NCI-H1417 (cell line): Measurements from ENCODE around the gene ZNF644.
"Not testable (repeated sequence)": the region's sequence is repeated elsewhere in the genome, so short reads cannot be mapped to it uniquely, and the experiment has no call there.

ENCODE experiments used
- DNase-seq, 3 experiments: peaks; one replicate each; lab custom pipeline; 2025; lab: John Stamatoyannopoulos, UW

Gene ZNF644

DNA sequence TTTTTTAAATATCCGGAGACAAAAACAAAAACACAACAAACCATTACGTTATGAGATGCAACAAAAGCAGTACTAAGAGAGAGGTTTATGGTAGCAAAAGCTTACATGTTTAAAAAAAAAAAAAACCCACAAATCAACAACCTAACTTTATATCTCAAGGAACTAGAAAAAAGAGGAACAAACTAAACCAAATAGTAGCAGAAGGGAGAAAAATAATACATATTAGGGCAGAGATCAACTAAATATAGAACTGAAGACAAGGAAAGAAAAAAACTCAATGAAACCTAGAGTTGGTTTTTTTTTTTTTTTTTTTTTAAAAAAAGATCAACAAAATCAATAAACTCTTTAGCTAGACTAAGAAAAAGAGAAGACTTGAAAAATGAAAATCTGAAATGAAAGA is 34.9 kb downstream of the ZNF644 start:
- no peak for DNase-seq

DNA sequence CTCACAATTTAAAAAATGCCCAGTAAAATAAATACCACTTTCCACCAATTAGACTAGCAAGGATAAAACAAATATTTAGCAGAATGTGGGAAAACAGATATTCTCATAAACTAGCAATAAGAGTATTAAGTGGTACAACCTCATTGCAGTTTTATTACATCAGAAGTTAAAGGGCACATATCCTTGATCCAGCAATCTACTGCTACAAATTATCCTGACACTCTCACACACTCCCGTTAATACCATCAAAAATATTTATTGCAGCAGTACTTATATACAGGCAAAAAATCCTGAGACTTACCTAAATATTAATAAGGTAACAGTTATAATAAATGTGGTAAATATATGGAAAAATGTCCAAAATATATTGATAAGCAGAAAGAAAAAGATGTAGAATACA is 44.3 kb downstream of the ZNF644 start:
- no peak for DNase-seq

DNA sequence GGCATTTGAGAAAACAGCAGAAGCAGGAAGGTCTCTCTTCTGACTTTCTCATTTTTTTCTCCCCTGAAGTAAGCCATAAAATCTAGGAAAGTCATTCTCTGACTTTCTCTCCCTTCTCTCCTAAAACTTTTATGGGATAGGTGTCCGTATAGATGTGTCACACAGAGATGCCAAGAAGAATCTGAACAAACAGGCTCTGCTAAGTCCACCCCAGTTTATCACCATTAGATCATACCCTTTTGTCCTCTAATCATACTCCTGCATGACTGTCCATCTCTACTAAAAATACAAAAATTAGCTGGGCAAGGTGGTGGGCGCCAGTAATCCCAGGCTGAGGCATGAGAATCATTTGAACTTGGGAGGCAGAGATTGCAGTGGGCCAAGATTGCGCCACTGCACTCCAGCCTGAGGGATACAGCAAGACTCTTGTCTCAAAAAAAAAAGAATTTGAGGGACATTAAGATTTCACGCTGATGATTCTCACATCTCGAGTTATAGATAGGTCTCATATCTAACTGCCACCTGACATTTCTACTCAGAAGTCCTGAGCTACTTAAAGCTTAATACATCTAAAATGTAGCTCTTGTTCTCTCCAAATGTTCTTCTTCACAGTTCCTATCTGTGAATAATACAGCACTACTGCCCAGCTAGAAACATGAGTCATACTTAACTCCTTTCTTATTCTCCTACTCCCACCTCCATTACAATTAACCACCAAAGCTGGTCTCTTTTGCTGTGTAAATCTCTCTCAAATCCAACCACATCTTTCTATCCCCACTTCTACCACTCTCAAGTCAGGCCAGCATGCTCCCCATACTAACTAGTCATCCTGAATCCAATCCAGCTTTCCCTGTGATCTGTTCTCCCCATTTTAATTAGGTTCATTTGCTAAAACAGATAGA is 47.7 kb downstream of the ZNF644 start:
- DNase-seq, result no peak

DNA sequence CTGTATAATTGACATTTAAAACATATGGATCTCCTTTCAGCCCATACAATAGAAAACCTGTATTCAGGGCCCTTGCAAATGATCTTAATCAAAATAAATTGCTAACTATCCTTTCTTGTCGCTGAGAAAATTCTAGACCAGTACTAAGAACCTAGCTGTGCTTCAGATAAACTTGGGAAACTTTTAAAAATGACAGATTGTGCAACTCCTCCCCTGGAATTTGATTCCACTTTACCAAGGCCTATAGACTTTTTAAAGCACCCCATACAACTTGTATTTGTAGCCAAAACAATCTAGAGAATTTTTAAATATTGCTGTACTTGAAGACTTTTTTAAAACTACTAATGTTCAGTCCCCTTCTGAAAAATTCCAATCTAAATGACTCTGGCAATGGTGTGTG is 51.6 kb downstream of the ZNF644 start:
- no peak for DNase-seq

DNA sequence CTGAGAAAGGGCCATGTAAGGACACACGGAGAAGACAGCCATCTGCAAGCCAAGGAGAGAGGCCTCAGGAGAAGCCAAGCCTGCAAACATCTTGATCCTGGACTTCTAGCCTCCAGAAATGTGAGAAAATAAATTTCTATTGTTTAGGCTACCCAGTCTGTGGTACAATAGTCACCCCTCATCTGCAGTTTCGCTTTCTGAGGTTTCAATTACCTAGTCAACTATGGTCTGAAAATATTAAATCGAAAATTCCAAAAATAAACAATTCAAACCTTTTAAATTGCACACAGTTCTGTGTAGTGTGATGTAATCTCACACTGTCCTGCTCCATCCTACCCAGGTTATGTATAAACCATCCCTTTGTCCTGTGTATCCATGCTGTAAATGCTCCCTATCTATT is 52.6 kb downstream of the ZNF644 start:
- DNase-seq, result no peak

DNA sequence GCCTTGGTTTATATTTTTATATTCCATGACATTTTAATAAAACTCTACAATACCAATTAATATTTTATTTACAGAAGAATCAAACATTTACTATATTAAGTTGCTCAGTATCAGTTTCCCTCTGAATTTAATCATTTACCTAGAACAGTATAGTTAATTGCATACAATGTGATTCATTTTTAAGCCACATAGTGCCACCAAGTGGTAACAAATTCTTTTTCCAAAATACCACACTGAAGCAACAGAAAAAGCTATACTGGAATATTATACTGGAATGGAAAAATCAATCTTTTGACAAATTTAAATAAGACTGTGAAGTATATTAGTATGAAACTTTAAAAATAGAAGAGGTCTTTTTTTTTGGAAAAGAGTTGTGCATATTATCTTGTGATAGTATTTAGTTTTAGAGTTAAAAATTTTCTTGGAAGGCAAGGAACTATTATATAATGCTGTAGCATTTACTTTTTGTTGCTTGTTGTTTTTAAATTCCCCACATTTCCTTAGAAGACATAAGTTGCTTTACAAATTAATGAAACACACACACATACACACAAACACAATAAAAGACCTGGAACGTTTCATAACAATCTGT is 57.3 kb downstream of the ZNF644 start:
- peak; percentile 10 to 67 (median 27) for DNase-seq

DNA sequence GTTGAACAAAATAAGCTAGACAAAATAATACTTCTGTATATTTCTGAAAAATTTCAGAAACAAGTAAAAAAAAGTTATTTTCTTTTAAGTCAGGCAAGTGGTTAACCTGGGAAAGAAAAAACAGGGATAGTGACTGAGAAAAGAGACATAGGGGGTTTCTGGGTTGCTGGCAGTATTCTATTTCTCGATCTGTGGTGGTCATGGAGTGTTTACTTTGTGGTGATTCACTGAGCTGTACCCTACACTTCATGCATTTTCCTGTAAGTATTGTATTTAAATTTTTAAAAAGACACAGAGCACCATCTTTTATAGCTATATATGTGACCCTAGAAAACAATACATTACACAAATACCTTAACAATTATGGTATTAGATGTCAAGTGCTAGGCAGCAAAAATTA is 58.2 kb downstream of the ZNF644 start:
- DNase-seq, result peak in 1 of 3 experiments; percentile 2

DNA sequence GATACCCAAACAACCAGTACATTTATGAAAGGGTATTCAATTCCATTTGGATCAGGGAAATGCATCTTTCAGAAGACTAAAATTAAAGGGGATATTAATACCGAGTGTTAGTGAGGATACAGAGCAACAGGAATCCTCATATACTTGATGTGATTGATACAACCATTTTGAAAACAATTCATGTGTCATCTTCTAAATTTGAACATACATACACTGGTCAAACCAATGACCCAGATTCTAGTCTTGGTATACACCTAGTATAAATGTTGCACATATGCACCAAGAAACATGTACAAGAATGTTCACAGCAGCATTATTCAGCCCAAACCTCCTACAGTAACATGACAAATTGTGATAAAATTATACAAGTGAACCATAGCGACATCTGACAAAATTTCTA is 58.6 kb downstream of the ZNF644 start:
- no peak for DNase-seq

DNA sequence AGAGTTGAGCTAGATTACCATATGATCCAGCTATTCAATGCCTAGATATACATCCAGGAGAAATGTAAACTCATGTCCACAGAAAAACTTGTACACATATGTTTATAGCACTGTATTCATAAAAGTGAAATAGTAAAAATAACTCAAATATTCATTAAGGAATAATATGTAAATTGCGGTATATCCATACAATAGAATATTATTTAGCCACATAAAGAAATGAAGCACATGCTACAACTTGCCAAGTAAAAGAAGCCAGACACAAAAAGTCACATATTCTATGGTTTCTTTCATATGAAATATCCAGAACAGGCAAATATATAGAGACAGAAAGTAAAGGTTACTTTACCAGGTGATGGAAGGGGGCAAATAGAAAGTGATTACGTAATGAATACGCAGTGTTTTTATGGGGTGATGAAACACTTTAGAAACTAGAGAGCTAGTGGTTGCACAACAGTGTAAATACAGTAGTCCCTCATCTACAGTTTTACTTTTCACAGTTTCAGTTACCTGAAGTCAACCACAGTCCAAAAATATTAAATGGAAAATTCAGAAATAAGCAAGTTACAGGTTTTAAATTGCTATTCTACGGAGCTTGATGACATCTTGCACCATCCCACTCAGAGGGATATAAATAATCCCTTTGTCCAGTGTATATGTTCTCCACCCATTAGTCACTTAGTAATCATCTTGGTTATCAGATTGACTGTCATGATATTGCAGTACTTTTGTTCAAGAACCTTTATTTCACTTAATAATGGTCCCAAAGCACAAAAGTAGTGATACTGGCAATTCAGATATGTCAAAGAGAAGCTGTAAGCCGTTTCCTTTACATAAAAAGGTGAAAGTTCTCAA is 62.3 kb downstream of the ZNF644 start:
- DNase-seq, result no peak

DNA sequence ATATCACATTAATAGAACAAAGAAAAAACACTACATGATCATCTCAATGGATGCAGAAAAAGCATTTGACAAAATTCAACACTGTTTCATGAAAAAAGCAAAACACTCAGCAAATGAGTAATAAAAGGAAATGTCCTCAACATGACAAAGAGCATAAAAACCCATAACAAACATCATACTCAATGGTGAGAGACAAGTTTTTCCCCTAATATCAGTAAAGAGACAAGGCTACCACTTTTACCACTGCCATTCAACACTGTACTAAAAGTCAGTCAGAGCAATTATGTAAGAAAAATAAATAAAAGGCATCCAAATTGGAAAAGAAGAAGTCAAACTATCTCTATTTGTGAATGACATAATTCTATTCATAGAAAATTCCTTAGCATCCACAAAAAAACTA is 64.3 kb downstream of the ZNF644 start:
- no peak for DNase-seq

DNA sequence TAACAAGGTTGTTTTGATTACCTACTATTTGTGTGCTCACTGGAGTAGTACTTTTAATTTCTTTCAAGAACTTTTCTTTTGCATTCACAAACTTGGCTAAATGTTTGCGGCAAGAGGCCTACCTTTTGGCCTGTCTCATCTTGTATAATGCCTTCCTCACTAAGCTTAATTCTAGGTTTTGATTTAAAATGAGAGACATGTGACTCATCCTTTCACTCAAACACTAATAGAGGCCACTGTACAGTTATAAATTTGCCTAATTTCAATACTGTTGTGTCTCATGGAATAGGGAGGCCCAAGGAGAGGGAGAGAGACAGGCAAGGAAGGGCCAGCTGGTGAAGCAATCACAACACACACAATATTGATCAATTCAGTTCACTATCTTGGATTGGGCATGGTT is 66.1 kb downstream of the ZNF644 start:
- no peak for DNase-seq

DNA sequence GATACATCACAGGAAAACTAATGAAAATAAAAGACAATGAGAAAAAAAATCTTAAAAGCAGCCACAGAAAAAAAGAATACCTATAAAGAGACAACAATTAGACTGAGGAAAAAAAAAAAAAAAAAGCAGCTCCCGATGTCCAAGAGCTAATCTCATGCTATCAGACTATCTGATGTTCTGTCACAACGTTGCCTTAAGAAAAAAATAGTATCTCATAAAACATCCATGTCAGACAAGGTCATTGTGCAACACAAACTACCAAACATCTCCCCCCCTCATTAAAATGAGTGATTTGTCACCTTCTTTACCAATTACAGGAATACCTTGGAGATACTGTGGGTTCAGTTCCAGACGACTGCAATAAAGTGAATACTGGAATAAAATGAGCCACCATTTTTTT is 68.9 kb downstream of the ZNF644 start:
- no peak for DNase-seq

DNA sequence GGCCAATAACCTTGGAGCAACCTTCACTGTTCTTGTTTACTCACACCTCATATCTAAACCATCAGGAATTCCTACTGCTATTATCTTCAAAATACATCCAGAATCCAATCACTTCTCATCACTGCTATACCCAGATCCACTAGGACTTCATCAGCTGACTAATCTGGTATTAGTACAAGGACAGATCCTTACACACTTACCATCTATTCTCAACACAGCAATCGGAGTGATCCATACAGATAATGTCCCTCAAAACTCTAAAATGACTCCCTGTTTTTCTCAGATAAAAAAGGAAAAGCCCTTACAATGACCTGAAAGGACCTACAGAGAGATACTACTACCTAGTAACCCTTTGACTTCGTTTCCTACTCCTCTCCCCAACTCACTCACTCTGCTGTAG is 70.8 kb downstream of the ZNF644 start:
- no peak for DNase-seq

DNA sequence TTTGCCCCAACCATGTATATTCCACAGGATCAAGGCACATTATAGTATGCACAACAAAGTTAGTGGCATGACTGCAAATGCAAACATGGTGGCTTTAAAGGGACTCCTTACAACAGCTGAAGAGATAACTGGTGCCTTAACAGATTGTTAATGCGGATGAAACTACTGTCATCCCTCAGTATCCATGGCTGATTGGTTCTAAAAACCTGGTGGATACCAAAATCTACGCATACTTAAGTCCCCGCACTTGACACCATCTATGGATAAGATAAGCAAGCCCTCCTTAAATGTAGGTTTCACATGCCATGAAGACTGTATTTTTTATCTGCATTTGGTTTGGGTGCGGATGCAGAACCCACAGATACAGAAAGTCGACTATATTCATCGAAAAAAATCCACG is 73.5 kb downstream of the ZNF644 start:
- DNase-seq, result no peak

DNA sequence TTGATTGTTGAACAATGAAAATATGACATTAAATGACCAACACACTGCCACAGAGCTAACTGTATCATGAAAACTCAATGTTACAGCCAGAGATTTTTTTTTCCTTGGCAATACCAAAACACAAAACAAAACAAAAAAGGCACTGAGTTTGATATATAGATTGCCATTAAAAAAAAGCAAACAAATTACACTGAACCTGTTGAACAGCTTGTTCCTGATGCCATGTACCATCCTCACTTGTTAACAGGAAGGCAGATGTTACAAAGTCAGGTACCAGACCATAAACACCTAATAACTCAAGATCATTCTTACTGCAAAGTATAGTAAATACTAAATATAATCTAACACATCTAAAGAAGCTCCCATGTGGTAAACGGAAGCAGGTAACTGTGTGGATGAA is 75.2 kb downstream of the ZNF644 start:
- DNase-seq, result peak in 1 of 3 experiments; percentile 32

DNA sequence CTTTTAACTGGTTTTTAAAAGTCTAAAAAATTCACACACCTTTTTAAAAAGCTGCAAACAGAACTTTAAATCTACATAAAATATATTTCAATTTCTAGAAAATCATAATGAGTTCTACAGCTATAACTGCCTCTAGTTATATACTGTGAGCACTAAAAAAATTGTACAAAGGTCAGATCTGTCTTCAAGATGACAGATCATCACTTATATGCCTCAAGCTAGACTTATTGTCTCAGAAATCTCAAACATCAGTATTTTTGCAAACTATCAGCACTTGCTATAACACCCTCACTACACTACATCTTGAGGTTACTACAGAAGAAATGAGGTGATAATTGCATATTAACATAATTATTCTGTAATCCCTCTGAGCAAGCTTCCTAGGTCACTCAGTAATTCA is 76.5 kb downstream of the ZNF644 start:
- DNase-seq, result no peak

DNA sequence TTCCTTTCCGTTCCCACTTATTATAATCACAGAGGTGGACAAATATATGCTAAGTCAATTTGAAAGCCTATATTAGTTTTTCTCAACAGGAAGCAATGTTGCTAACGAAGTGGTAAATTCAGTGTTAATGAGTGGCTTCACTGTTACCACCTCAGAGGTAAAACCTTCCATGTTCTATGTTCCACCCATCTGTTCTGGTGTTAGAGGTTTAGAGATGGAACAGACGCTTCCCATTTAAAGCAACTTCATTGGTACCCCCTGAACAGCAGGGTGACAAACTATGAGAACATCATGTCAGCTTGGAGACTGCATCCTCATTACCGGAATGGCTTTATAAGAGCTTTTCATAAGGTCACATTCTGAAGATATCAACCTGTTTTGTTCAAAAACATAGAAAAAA is 77.9 kb downstream of the ZNF644 start:
- no peak for DNase-seq

DNA sequence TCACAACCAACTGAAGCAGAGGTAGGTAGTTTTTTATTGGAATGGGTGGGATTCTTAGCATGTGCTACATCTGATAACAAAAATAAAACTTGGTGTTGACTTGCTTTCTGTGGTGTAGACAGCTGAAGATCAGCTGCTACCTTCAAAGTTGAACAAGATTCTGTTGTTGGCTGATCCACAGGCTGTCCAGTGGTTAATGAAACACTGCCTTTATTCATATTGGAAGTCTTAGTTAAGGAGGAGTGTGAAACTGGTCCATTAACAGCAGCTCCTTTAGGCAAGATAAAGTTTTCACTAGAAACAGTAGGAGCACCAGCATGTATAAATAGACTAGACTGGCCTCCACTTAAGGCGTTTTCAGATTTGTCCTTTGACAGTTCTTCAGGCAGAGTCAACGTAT is 81.1 kb downstream of the ZNF644 start:
- no peak for DNase-seq

DNA sequence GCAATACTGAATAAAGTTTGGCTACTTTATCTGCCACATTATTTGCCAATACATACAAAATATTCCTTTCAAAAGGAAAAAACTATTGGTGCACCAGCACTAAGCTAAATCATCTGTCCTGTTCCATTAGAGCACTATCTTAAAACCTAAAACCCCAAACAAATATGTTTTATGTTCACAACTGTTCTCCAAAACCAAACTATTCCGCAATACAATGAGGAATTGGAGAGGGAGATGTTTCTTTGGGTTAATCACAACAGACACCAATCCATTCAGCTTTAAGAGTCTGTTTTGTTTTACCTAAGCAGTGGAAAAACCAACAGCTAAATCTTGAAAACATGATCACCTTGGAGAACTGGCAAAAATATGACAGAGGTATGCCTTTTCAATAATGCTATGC is 85.1 kb downstream of the ZNF644 start:
- no peak for DNase-seq

DNA sequence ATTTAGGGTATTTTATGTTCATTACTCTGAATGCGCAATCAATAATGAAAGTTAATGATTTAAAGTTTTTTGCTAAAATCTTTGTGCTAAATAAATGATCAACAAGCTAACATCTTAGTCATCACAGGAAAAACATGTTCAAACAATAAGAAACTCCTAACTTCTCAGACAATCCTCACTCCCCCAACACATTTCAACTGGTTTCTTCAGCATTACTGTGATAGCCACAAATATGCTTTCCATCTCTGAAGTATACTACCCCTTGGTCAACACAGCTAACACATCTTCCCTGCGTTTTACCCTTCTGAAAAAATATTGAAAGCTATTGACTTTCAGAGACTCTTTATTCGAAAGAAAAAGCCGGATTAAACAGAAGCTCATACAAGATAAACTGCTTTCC is 85.8 kb downstream of the ZNF644 start:
- DNase-seq, result no peak

DNA sequence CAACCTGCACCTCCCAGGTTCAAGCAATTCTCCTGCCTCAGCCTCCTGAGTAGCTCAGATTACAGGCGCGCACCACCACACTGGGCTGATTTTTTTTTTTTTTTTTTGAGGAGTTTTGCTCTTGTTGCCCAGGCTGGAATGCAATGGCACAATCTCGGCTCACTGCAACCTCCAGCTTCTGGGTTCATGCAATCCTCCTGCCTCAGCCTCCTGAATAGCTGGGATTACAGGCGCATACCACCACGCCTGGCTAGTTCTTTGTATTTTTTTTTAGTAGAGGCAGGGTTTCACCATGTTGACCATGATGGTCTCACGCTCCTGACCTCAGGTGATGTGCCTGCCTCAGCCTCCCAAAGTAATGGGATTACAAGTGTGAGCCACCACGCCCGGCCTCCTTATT is 93.6 kb downstream of the ZNF644 start:
- DNase-seq, result not testable (repeated sequence)

DNA sequence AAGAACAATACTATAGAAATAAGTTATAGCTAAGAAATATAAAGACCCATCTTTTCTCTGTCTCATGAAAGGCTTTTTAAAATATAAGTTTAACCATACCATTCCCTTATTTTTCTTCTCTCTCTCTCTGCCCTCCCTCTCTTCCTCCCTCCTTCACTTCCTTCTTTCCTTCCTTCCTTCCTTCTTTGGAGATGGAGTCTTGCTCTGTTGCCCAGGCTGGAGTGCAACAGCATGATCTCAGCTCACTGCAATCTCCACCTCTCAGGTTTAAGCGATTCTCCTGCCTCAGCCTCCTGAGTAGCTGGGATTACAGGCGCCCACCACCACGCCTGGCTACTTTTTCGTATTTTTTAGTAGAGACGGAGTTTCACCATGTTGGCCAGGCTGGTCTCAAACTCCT is 94.2 kb downstream of the ZNF644 start:
- DNase-seq, result not testable (repeated sequence)

DNA sequence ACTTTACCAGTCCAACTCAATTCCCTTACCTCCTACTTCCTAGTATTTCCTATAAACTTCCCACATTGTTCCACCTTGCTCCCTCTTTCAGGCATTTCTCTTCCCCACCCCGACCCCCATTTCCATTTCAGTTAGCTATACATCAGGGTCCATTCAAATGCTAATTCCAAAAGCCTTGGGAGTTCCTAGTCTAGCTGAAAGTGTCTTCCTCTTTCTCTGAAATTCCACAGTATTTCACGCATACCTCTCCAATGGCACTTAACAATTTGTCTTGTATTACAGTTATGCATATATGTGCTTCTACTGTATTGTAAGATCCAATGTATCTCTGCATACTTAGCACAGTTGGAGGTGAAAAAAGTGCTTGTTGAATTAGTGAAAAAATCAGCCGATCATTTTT is 94.9 kb downstream of the ZNF644 start:
- DNase-seq, result no peak
